Activated CD4-positive, alpha-beta T cell treated with anti-CD3 and anti-CD28 coated beads, Interleukin-2, amount 50 U/mL, for 24 hours (primary cell): ENCODE data around the gene TPO.
"Not testable (repeated sequence)": the region's sequence is repeated elsewhere in the genome, so short reads cannot be mapped to it uniquely, and the experiment has no call there.

ENCODE experiments used
- DNase-seq, 2 donors: peaks; one replicate each; pipeline ENCODE4 v3.0.0-alpha.2; 2020; ENCODE audit warnings: low read depth in 1 of 2, low spot score in 1 of 2

The TPO gene

GRCh38 chr2:1405124-1405523, 8.1 kb upstream of the TPO start:
- no peak for DNase-seq

- no peak for DNase-seq
These were observed 7.3 kb upstream of the TPO start for GRCh38 chr2:1405967-1406366.

GRCh38 chr2:1406434-1406833, 6.8 kb upstream of the TPO start:
- no peak for DNase-seq

DNA sequence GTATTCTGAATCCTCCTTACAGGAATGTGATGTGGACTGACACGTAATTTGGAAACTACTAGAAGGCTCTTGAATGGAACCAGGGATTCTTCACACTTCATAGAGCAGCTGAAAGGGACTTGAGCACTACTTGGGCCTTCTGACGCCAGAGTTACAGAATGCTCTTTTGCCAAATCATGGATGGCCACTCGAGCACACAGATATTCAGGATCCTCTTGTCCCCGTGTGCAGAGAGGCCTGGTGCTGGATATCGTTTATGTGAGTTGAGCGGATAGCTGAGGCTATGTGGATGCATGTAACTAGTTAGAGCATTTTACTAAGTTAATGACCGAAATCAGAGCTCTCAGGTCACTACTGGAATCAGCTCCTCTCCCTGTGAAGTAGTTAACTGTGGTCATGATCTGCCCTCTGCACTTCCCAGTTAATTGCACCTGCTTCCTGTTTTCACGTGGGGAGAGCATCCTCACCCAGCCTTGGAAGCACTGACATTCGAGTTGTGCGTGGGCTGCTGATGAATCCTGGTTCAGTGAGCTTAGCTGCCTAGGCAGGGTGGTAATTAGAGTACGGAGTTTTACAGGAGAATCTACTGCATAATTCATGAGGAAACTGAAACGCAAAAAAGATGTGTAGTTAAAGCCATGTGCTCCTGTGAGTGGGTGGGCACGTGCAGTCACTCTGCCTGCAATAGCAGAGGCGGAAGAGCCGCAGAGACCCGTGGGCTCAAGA, 5.2 kb upstream of the TPO start:
- no peak for DNase-seq

- no peak for DNase-seq
These were observed 858 bp downstream of the TPO start for GRCh38 chr2:1414121-1414520.

DNA sequence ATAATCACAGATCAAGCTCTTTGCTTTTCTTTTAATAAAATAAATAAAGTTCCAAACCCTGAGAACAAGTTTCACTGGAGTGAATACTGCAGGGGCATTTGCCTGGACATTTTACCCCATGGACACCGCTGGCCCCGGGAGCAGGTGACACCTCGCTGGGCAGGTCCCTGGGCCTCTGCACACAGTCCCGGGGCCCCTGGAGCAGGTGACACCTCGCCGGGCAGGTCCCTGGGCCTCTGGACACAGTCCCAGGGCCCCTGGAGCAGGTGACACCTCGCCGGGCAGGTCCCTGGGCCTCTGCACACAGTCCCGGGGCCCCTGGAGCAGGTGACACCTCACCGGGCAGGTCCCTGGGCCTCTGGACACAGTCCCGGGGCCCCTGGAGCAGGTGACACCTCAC, 1.6 kb downstream of the TPO start:
- not testable (repeated sequence) for DNase-seq

GRCh38 chr2:1415501-1415900, 2.2 kb downstream of the TPO start:
- no peak for DNase-seq

- DNase-seq, result no peak
These were observed 5.3 kb downstream of the TPO start for GRCh38 chr2:1418566-1418965.

- DNase-seq, result no peak
These were observed 7.7 kb downstream of the TPO start for GRCh38 chr2:1420746-1421480.

DNA sequence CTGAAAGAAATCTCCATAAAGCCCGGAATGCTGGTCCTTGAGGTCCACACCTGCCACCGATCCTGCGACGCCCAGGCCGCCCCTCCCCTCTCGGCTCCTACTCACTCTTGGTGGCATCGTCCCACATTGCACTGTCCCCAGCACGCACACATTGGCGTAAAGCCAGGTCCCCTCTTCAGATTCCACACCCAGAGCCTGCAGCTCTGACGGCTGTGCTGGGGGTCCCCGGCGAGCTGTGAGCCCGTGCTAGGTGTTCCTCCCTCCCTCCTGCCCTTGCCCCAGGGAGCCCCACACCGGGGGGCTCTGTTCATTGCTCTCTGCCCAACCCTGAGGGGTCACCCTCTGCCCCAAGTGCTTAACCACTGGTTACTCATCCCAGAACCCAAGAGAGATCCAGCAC, 8.5 kb downstream of the TPO start:
- no peak for DNase-seq

DNA sequence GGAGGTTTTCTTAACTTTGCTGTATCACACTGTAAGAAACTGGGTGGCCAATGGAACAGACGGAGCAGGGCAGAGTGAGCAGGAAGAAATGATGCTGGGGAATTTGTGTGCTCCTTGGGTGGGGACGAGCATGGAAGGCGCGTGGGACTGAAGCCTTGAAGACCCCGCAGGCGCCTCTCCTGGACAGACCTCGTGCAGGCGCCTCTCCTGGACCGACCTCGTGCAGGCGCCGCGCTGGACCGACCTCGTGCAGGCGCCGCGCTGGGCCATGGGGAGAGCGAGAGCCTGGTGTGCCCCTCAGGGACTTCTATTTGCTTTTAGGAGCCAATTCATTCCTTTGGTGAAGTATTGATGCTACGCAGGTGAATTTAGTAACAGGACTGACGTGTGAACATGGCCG, 8.9 kb downstream of the TPO start:
- no peak for DNase-seq

GRCh38 chr2:1422716-1423285, 9.5 kb downstream of the TPO start:
- DNase-seq, result no peak

- DNase-seq, result no peak
These were observed 13.8 kb downstream of the TPO start for GRCh38 chr2:1427086-1427485.

DNA sequence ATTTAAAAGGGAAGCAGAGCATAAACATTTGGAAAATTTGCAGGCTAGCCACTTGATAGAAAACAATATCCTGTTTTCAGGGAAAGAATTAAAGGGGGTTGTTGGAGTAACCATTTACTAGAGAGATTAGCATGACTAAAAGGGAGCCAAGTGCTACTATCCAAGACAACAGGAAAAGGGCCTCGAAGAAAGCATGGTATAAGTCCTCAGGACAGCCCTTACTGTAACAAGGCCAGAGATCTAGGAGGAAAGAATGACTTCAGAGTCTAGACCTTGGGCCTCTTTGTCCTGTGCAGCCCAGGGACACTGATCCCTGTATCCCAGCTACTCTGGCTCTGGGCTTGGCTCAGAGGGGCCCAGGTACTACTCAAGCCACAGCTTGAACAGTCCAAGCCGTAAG, 16.6 kb downstream of the TPO start:
- no peak for DNase-seq

GRCh38 chr2:1430491-1430890, 17.2 kb downstream of the TPO start:
- DNase-seq, result no peak

GRCh38 chr2:1431886-1432400, 18.7 kb downstream of the TPO start:
- no peak for DNase-seq

DNA sequence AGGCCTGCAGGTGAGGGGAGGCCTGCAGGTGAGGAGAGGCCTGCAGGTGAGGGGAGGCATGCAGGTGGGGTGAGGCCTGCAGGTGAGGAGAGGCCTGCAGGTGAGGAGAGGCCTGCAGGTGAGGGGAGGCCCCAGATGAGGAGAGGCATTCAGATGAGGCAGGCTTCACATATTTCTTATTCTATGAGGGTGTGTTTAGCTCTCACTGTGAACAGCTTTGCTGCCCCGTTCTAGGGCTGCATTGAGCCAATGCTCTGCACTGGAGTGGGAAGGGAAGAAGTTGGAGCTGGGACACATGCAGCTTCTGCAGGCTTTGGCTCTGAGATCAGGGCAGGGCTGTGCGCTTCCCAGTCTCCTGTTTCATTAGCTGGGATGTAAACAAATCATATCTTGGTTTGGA, 19.5 kb downstream of the TPO start:
- no peak for DNase-seq

- no peak for DNase-seq
These were observed 23.1 kb downstream of the TPO start for GRCh38 chr2:1436369-1436768.

GRCh38 chr2:1437101-1437500, 23.8 kb downstream of the TPO start:
- DNase-seq, result no peak

DNA sequence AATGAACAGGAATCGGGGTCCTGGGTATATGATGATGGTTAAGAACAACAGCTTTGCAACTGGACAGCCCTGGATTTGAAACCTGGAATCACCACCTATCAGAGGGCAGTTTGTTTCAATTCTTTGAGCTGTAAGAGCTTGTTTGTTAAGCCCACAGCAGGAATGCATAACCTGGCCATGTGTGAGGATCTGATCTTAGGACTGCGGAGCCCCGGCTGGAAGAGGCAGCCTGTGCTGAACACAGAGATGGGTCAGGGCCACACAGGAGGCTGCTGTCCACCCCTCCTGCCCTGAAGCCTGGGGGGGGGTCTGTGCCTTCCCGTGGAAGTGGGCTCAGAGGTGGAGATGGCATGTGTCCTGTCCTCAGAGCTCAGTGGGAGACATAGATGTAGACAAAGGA, 24.3 kb downstream of the TPO start:
- no peak for DNase-seq

DNA sequence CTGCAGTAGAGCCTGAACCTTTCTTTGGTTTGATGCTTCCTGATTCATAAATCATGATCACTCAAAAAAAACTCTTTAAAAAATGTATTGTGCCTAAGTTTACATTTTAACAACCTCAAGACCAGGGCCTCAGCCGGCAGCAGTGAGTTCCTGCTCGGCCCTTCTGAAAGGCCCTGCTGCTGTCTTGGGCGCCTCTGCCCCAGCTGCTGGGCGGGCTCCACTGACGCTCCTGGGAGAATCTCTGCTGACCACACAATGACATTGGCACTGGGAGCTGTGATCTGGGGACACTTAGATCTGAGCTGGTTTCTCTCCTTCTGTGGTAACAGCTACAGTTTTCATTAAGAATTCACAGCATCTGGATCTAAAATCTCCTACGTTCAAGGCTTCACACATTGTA, 25.7 kb downstream of the TPO start:
- DNase-seq, result no peak

- no peak for DNase-seq
These were observed 27.3 kb downstream of the TPO start for GRCh38 chr2:1440581-1440980.
